GM12874 (cell line): Measurements from ENCODE around the gene TNFRSF8.

Experiments used
- CTCF ChIP-seq: IDR thresholded peaks from 2 replicates; pipeline ENCODE4 v1.5.1; 2011; ENCODE audit warnings: low read depth, mild to moderate bottlenecking, control low read depth, low read length, moderate library complexity; ENCODE audit not compliant: insufficient read depth

Gene TNFRSF8

GRCh38 chr1:12112711-12113161 is 49.6 kb downstream of the TNFRSF8 start:
- no peak for TF ChIP-seq CTCF

GRCh38 chr1:12113433-12114339 is 50.6 kb downstream of the TNFRSF8 start:
- no peak for TF ChIP-seq CTCF

GRCh38 chr1:12114340-12114683 is 51.2 kb downstream of the TNFRSF8 start:
- no peak for TF ChIP-seq CTCF

- no peak for TF ChIP-seq CTCF
These were observed 51.8 kb downstream of the TNFRSF8 start for GRCh38 chr1:12114916-12115315.

- no peak for TF ChIP-seq CTCF
These were observed 58.3 kb downstream of the TNFRSF8 start for GRCh38 chr1:12121212-12122003.

- no peak for TF ChIP-seq CTCF
These were observed 60.1 kb downstream of the TNFRSF8 start for GRCh38 chr1:12123172-12123571.

GRCh38 chr1:12124693-12125421 is 61.8 kb downstream of the TNFRSF8 start:
- peak; percentile 88 for TF ChIP-seq CTCF
